ENCODE data around the gene LAMA3.

GRCh38 chr18:23924813-23925212 lies 235.6 kb downstream of the LAMA3 start:
- TF ChIP-seq POLR2AphosphoS5 (IDR thresholded peaks at IDR 0.05; ENCODE audit: low read depth, low read length) (no peak), POLR2A (IDR thresholded peaks at IDR 0.05; ENCODE audit: low read depth, low read length) (no peak), TAF1 (IDR thresholded peaks at IDR 0.05; ENCODE audit: low read depth, low read length) (no peak), SPI1 (IDR thresholded peaks at IDR 0.05; ENCODE audit: low read depth, low read length) (no peak), PAX5 (IDR thresholded peaks at IDR 0.05; ENCODE audit: insufficient read depth, low read length, severe bottlenecking) (no peak)

Measured in GM12891 (cell line).